Neural cell (in vitro differentiated cells): ENCODE results near the gene RERE. TPM values are rescaled to one million over a fixed set of nuclear protein-coding genes. Genes with fewer than 3 reads are reported as not detected.

Experiments used
- H2AFZ ChIP-seq: fragments of 200-600, 300-800 bp; sonication (generic), shearing (Covaris generic); 2 replicates; pipeline ENCODE4 v1.6.0; 2014; ENCODE audit warnings: low read depth, mild to moderate bottlenecking, antibody characterized with exemption, low read length, moderate library complexity
- H3F3A ChIP-seq: fragments of 200-600 bp; shearing (Covaris generic); 2 replicates; pipeline ENCODE4 v1.6.1; 2016; ENCODE audit warnings: mild to moderate bottlenecking, moderate library complexity, mixed read lengths, antibody characterized with exemption, low read length; ENCODE audit not compliant: insufficient read depth, poor library complexity, severe bottlenecking
- H3K27ac ChIP-seq: fragments of 200-600, 300-800 bp; sonication (generic), shearing (Covaris generic); 2 replicates; pipeline ENCODE4 v1.5.1; 2014; ENCODE audit warnings: mild to moderate bottlenecking, low read length, moderate library complexity
- H3K27me3 ChIP-seq: fragments of 300-800, 200-600 bp; sonication (generic), shearing (Covaris generic); 2 replicates; pipeline ENCODE4 v1.6.0; 2014; ENCODE audit warnings: mild to moderate bottlenecking, low read depth, low read length, moderate library complexity; ENCODE audit not compliant: insufficient read depth
- H3K36me3 ChIP-seq: fragments of 300-800, 200-600 bp; sonication (generic), shearing (Covaris generic); 2 replicates; pipeline ENCODE4 v1.5.1; 2014; ENCODE audit warnings: mild to moderate bottlenecking, antibody characterized with exemption, low read length, moderate library complexity; ENCODE audit not compliant: insufficient read depth
- H3K4me2 ChIP-seq: fragments of 300-800, 200-600 bp; sonication (generic), shearing (Covaris generic); 2 replicates; pipeline ENCODE4 v1.6.0; 2014; ENCODE audit warnings: mild to moderate bottlenecking, low read length
- H3K4me3 ChIP-seq: fragments of 300-800, 200-600 bp; sonication (generic), shearing (Covaris generic); 2 replicates; pipeline ENCODE4 v1.5.1; 2014; ENCODE audit warnings: mild to moderate bottlenecking, low read length, moderate library complexity
- H3K79me2 ChIP-seq: fragments of 200-600 bp; shearing (Covaris generic); replicated peaks from 2 replicates; pipeline ENCODE4 v1.6.0; 2014; ENCODE audit warnings: mild to moderate bottlenecking, low read length, moderate library complexity; ENCODE audit not compliant: insufficient read depth
- H3K9ac ChIP-seq: fragments of 300-800, 200-600 bp; sonication (generic), shearing (Covaris generic); 2 replicates; pipeline ENCODE4 v1.6.1; 2016; ENCODE audit warnings: mild to moderate bottlenecking, low read length, mixed read lengths
- H3K9me2 ChIP-seq: fragments of 200-600 bp; shearing (Covaris generic); 2 replicates; pipeline ENCODE4 v1.6.1; 2016; ENCODE audit warnings: mild to moderate bottlenecking, low read length, mixed read lengths; ENCODE audit not compliant: insufficient read depth
- H3K9me3 ChIP-seq: fragments of 200-600, 300-800 bp; sonication (generic), shearing (Covaris generic); 2 replicates; pipeline ENCODE4 v1.6.1; 2016; ENCODE audit warnings: mild to moderate bottlenecking, mixed run types, low read length, moderate library complexity, mixed read lengths
- H4K20me1 ChIP-seq: fragments of 200-600 bp; shearing (Covaris generic); 2 replicates; pipeline ENCODE4 v1.6.1; 2016; ENCODE audit warnings: mild to moderate bottlenecking, mixed run types; ENCODE audit not compliant: insufficient read depth
- EP300 ChIP-seq: fragments of 450-650 bp; conservative IDR thresholded peaks from 2 replicates; pipeline ENCODE4 v1.6.1; 2014; ENCODE audit warnings: antibody characterized with exemption, mild to moderate bottlenecking, moderate library complexity; ENCODE audit not compliant: poor library complexity, severe bottlenecking
- EZH2 ChIP-seq: fragments of 200-600, 300-800 bp; shearing (Covaris generic), sonication (generic); IDR thresholded peaks from 2 replicates; pipeline ENCODE4 v1.6.1; 2014; ENCODE audit warnings: antibody characterized with exemption, low read length, borderline replicate concordance, mild to moderate bottlenecking; ENCODE audit not compliant: insufficient read depth, poor library complexity, severe bottlenecking
- MXI1 ChIP-seq: fragments of 450-650 bp; conservative IDR thresholded peaks from 2 replicates; pipeline ENCODE4 v1.6.1; 2014; ENCODE audit warnings: antibody characterized with exemption, mild to moderate bottlenecking; ENCODE audit not compliant: poor library complexity, severe bottlenecking
- POLR2AphosphoS5 ChIP-seq: IDR thresholded peaks from 2 replicates; pipeline ENCODE4 v1.6.1; 2012
- RAD21 ChIP-seq: fragments of 450-650 bp; conservative IDR thresholded peaks from 2 replicates; pipeline ENCODE4 v1.6.1; 2014; ENCODE audit warnings: antibody characterized with exemption, mild to moderate bottlenecking, moderate library complexity
- SMC3 ChIP-seq: fragments of 450-650 bp; conservative IDR thresholded peaks from 2 replicates; pipeline ENCODE4 v1.6.1; 2014; ENCODE audit warnings: antibody characterized with exemption, mild to moderate bottlenecking, moderate library complexity; ENCODE audit not compliant: poor library complexity
- TAF1 ChIP-seq: IDR thresholded peaks from 2 replicates; pipeline ENCODE4 v1.6.1; 2012; ENCODE audit warnings: low read depth
- polyA plus RNA-seq: library from polyadenylated mRNA; depleted of rRNA; stranded (reverse); fragments of >200 nt; gene quantifications from 2 replicates; pipeline ENCODE4 v1.2.3, GENCODE V29; 2014
- TF ChIP-seq, protein P1 (sequence below): IDR thresholded peaks from 2 replicates; pipeline ENCODE4 v1.6.1; 2012; ENCODE audit warnings: borderline replicate concordance
- TF ChIP-seq, protein P2 (sequence below): fragments of 450-650 bp; IDR thresholded peaks from 2 replicates; pipeline ENCODE4 v1.5.1; 2014; ENCODE audit warnings: antibody characterized with exemption, mild to moderate bottlenecking, moderate library complexity; ENCODE audit not compliant: poor library complexity, severe bottlenecking

RERE gene
- polyA plus RNA-seq, 1 donor from 2014 or later, result 21.0 TPM

DNA sequence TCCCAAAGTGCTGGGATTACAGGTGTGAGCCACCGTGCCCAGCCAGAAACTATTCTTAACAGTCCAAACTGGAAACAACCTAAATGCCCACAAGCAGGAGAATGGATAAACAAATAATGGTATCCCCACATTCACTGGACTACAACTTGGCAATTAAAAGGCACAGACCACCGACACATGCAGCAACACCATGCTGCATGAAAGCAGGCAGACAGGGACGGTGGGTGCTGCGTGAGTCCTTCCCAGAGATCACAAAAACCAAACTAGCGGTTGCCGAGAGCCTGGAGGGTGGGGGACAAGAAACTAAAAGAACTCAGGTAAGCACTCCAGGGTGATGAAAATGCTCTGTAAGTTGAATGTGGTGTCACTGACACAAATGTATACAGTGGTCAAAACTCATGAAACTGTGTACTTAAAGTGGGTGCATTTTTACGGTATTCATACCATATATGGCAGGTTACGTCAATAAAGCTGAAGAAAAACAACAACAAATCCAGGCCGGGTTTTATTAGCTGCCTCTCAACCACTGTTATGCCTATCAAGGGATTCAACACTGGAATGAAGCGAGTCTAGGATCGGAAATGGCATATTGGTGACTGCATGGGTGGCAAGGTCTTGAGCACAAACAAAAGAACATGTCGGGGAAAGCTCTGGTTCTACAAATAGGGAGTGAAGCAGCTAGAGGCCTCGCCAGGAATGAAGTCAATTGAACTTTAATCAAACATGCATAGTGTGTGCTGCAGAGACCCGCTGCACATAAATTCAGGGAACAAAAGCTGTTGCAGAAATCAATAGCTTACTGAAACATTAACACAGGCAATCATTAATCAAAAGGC lies 447.2 kb downstream of the RERE start:
- Histone ChIP-seq H3K4me3 (peak overlapping the region; percentile 51), H3K27ac (peak overlapping the region; percentile 71), H2AFZ (no peak overlapping the region), H3F3A (no peaks in the 10 kb centered on the region), H3K9me3 (no peaks in the 10 kb centered on the region), H3K9me2 (no peaks in the 10 kb centered on the region), H4K20me1 (no peaks in the 10 kb centered on the region), H3K4me2 (peak overlapping the region; percentile 31), H3K36me3 (no peaks in the 10 kb centered on the region), H3K9ac (peak overlapping the region; percentile 52), H3K79me2 (peaks cover 26% of the 10 kb centered on the region), H3K27me3 (no peaks in the 10 kb centered on the region)
- TF ChIP-seq, protein P1, sequence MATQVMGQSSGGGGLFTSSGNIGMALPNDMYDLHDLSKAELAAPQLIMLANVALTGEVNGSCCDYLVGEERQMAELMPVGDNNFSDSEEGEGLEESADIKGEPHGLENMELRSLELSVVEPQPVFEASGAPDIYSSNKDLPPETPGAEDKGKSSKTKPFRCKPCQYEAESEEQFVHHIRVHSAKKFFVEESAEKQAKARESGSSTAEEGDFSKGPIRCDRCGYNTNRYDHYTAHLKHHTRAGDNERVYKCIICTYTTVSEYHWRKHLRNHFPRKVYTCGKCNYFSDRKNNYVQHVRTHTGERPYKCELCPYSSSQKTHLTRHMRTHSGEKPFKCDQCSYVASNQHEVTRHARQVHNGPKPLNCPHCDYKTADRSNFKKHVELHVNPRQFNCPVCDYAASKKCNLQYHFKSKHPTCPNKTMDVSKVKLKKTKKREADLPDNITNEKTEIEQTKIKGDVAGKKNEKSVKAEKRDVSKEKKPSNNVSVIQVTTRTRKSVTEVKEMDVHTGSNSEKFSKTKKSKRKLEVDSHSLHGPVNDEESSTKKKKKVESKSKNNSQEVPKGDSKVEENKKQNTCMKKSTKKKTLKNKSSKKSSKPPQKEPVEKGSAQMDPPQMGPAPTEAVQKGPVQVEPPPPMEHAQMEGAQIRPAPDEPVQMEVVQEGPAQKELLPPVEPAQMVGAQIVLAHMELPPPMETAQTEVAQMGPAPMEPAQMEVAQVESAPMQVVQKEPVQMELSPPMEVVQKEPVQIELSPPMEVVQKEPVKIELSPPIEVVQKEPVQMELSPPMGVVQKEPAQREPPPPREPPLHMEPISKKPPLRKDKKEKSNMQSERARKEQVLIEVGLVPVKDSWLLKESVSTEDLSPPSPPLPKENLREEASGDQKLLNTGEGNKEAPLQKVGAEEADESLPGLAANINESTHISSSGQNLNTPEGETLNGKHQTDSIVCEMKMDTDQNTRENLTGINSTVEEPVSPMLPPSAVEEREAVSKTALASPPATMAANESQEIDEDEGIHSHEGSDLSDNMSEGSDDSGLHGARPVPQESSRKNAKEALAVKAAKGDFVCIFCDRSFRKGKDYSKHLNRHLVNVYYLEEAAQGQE, result no peak
- TF ChIP-seq EP300 (no peak), RAD21 (no peak), SMC3 (no peak), MXI1 (no peak), TAF1 (no peak)
- TF ChIP-seq, protein P2, sequence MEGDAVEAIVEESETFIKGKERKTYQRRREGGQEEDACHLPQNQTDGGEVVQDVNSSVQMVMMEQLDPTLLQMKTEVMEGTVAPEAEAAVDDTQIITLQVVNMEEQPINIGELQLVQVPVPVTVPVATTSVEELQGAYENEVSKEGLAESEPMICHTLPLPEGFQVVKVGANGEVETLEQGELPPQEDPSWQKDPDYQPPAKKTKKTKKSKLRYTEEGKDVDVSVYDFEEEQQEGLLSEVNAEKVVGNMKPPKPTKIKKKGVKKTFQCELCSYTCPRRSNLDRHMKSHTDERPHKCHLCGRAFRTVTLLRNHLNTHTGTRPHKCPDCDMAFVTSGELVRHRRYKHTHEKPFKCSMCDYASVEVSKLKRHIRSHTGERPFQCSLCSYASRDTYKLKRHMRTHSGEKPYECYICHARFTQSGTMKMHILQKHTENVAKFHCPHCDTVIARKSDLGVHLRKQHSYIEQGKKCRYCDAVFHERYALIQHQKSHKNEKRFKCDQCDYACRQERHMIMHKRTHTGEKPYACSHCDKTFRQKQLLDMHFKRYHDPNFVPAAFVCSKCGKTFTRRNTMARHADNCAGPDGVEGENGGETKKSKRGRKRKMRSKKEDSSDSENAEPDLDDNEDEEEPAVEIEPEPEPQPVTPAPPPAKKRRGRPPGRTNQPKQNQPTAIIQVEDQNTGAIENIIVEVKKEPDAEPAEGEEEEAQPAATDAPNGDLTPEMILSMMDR, result no peak

DNA sequence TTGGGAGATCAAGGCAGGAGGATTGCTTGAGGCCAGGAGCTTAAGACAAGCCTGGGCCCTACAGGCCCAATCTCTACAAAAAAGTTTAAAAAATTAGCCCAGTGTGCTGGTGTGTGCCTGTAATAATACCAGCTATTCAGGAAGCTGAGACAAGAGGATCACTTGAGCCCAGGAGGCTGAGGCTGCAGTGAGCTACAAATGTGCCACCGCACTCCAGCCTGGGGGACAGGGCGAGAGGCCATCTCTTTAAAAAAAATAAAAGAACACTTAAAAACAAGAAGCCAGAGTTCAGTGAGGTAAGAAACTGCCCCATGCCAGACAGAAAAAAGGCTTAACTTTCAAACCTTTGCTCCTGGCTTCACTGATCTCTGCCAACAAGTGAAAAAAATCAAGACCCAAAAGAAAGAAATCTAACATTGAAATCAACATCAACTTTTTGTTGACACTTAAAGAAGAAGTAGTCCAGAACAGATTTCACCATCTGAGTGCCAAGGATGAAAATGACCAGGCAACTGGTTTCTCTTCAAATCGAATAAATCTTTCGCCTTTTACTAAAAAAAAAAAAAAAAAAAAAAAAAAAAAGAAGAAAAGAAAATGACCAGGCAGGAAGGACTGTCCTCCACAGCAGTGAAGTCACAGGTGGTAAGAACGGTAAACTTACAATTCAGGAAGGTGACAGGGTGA lies 448.3 kb downstream of the RERE start:
- H4K20me1 ChIP-seq, result no peaks in the 10 kb centered on the region
- H3K79me2 ChIP-seq, result peaks cover 26% of the 10 kb centered on the region

More for the DNA sequence above, 448.3 kb downstream of the RERE start:
- H3K36me3 ChIP-seq, result no peaks in the 10 kb centered on the region
- H3F3A ChIP-seq, result no peaks in the 10 kb centered on the region
- no peaks in the 10 kb centered on the region for H3K9me3 ChIP-seq
- no peak overlapping the region for H3K4me2 ChIP-seq
- H3K4me3 ChIP-seq, result no peak overlapping the region
- H3K27me3 ChIP-seq, result no peaks in the 10 kb centered on the region
- no peak overlapping the region for H3K27ac ChIP-seq
- H3K9me2 ChIP-seq, result no peaks in the 10 kb centered on the region
- H3K9ac ChIP-seq, result no peak overlapping the region
- H2AFZ ChIP-seq, result no peak overlapping the region
- TF ChIP-seq, protein P2, result no peak
- TF ChIP-seq EP300 (no peak), SMC3 (no peak), EZH2 (no peak), RAD21 (no peak), POLR2AphosphoS5 (no peak), TAF1 (no peak), MXI1 (no peak)
- TF ChIP-seq, protein P1, result no peak
